OCI-LY7 (cell line): ENCODE measurements around the gene PPP1R9B. TPM values are rescaled to one million over a fixed set of nuclear protein-coding genes. Genes with fewer than 3 reads are reported as not detected.

ENCODE experiments used
- BruUV-seq: library from RNA; stranded (reverse); fragments of 400-500 nt; replicated peaks from 2 replicates; lab custom pipeline; 2021; lab: Mats Ljungman, UMichigan
- CTCF ChIA-PET: fragments of 300-600 bp; sonication (Branson Sonifier 250); formaldehyde crosslinking; loops from one replicate; lab custom pipeline; 2022; ENCODE audit warnings: antibody characterized with exemption; ENCODE audit not compliant: unreplicated experiment; lab: Charles Lee
- POLR2A ChIA-PET: fragments of 300-600 bp; sonication (Branson Sonifier 250); formaldehyde crosslinking; loops from one replicate; lab custom pipeline; 2022; ENCODE audit warnings: antibody characterized with exemption; lab: Charles Lee
- DNase-seq: peaks from one replicate; pipeline ENCODE4 v3.0.0-alpha.2; 2015; ENCODE audit warnings: low spot score
- H2AFZ ChIP-seq: fragments of 200-600 bp; sonication (generic), shearing (Covaris generic); 2 replicates; pipeline ENCODE4 v1.6.1; 2014; ENCODE audit warnings: mild to moderate bottlenecking, antibody characterized with exemption, low read length, moderate library complexity
- H3K27ac ChIP-seq: fragments of 200-600 bp; sonication (generic); 2 replicates; pipeline ENCODE4 v1.5.1; 2014; ENCODE audit warnings: mixed run types, low read depth, mild to moderate bottlenecking, moderate library complexity, low read length, inconsistent platforms; ENCODE audit not compliant: poor library complexity, severe bottlenecking
- H3K36me3 ChIP-seq: fragments of 200-600 bp; sonication (generic); 2 replicates; pipeline ENCODE4 v1.6.1; 2014; ENCODE audit warnings: mild to moderate bottlenecking, antibody characterized with exemption, low read length, moderate library complexity, mixed read lengths; ENCODE audit not compliant: insufficient read depth
- H3K4me1 ChIP-seq: fragments of 200-600 bp; sonication (generic); 2 replicates; pipeline ENCODE4 v1.5.1; 2014; ENCODE audit warnings: mild to moderate bottlenecking, low read length; ENCODE audit not compliant: insufficient read depth, poor library complexity, severe bottlenecking
- H3K4me2 ChIP-seq: fragments of 200-600 bp; sonication (generic); 2 replicates; pipeline ENCODE4 v1.6.1; 2014; ENCODE audit warnings: mild to moderate bottlenecking, low read length
- H3K4me3 ChIP-seq: fragments of 200-600 bp; sonication (generic); 2 replicates; pipeline ENCODE4 v1.5.1; 2014; ENCODE audit warnings: mild to moderate bottlenecking, low read depth, low read length; ENCODE audit not compliant: poor library complexity, severe bottlenecking
- H3K79me2 ChIP-seq: fragments of 200-600 bp; sonication (generic); 2 replicates; pipeline ENCODE4 v1.6.1; 2016; ENCODE audit warnings: low read depth, mild to moderate bottlenecking, low read length, moderate library complexity, mixed read lengths; ENCODE audit not compliant: insufficient read depth
- H3K9me2 ChIP-seq: fragments of 200-600 bp; sonication (generic); 2 replicates; pipeline ENCODE4 v1.6.1; 2016; ENCODE audit warnings: mild to moderate bottlenecking, low read length, mixed read lengths; ENCODE audit not compliant: insufficient read depth
- H3K9me3 ChIP-seq: fragments of 200-600 bp; sonication (generic); 2 replicates; pipeline ENCODE4 v1.6.1; 2014; ENCODE audit warnings: mild to moderate bottlenecking, mixed run types, low read length, mixed read lengths
- H4K20me1 ChIP-seq: fragments of 200-600 bp; sonication (generic); 2 replicates; pipeline ENCODE4 v1.6.1; 2014; ENCODE audit warnings: mild to moderate bottlenecking, antibody characterized with exemption, low read length, moderate library complexity, mixed read lengths; ENCODE audit not compliant: insufficient read depth
- EZH2phosphoT487 ChIP-seq: fragments of 200-600 bp; sonication (generic); IDR thresholded peaks from 2 replicates; pipeline ENCODE4 v1.6.1; 2018; ENCODE audit warnings: low read depth, borderline replicate concordance, mild to moderate bottlenecking, mixed run types, antibody characterized with exemption, low read length, moderate library complexity, mixed read lengths
- intact Hi-C: fragments of 100-400 bp; cut with micrococcal nuclease; formaldehyde crosslinking; loops from one replicate; pipeline ENCODE4 v1.10.0; 2022; ENCODE audit not compliant: unreplicated experiment
- total RNA-seq, 2 experiments: library from RNA; depleted of rRNA in 1 of 2; stranded (reverse); fragments of >200 nt in 1 of 2; shearing (Covaris generic) in 1 of 2; gene quantifications; 2 replicates each; pipeline ENCODE4 v1.2.3, GENCODE V29; 2014 to 2022
- TF ChIP-seq, protein P1 (sequence below): fragments of 200-600 bp; sonication (generic); conservative IDR thresholded peaks from 2 replicates; pipeline ENCODE4 v1.5.1; 2014; ENCODE audit warnings: mild to moderate bottlenecking, antibody characterized with exemption, low read length, moderate library complexity, mixed read lengths

The PPP1R9B gene
- total RNA-seq, 2 experiments from 2014 or later = 45.3 to 87.0 TPM

DNA sequence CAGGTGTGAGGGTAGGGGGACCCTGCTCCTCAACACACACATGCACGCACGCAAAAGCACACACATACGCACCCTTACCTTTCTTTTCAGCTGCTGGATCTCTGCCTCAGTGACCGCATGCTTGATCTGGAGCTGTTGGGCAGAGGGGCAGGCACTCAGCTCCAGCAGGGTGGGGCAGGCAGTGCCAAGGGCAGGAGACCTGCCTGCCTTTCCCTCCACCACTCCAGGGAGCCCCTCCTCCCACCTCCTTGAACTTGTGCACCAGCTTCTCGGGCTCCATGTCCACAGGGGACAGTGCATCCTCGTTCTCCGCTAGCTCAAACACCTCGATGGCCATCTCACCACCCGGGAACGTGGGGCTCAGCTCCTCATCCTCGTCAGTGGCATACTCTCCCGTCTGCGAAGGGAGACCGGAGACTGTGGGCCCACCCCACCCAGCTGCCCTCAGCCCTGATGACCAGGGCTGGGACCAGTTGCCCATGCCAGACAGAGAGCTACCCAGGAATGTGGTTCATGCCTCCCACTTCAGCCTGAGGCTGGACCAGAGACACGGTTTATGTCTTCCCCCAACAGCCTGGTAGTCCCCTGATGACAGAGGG is 11.2 kb downstream of the PPP1R9B start:
- Histone ChIP-seq H3K4me1 (peaks cover 15% of the 10 kb centered on the region), H2AFZ (no peak overlapping the region), H3K4me3 (no peak overlapping the region), H3K36me3 (peaks cover 97% of the 10 kb centered on the region), H3K9me2 (no peaks in the 10 kb centered on the region), H3K79me2 (no peaks in the 10 kb centered on the region), H3K9me3 (no peaks in the 10 kb centered on the region), H3K4me2 (no peak overlapping the region), H3K27ac (no peak overlapping the region), H4K20me1 (no peaks in the 10 kb centered on the region)
- ChIA-PET POLR2A (no interaction called here), CTCF (interaction anchor here (1.2 kb wide), 1 partner anchor 30 kb away, joined by 6 read pairs; no protein-coding TSS in a partner anchor)
- intact Hi-C loops = no loop called here
- TF ChIP-seq EZH2phosphoT487 = no peak
- TF ChIP-seq, protein P1, sequence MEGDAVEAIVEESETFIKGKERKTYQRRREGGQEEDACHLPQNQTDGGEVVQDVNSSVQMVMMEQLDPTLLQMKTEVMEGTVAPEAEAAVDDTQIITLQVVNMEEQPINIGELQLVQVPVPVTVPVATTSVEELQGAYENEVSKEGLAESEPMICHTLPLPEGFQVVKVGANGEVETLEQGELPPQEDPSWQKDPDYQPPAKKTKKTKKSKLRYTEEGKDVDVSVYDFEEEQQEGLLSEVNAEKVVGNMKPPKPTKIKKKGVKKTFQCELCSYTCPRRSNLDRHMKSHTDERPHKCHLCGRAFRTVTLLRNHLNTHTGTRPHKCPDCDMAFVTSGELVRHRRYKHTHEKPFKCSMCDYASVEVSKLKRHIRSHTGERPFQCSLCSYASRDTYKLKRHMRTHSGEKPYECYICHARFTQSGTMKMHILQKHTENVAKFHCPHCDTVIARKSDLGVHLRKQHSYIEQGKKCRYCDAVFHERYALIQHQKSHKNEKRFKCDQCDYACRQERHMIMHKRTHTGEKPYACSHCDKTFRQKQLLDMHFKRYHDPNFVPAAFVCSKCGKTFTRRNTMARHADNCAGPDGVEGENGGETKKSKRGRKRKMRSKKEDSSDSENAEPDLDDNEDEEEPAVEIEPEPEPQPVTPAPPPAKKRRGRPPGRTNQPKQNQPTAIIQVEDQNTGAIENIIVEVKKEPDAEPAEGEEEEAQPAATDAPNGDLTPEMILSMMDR = no peak
- no peak for DNase-seq
- no TSS peak for BruUV-seq

DNA sequence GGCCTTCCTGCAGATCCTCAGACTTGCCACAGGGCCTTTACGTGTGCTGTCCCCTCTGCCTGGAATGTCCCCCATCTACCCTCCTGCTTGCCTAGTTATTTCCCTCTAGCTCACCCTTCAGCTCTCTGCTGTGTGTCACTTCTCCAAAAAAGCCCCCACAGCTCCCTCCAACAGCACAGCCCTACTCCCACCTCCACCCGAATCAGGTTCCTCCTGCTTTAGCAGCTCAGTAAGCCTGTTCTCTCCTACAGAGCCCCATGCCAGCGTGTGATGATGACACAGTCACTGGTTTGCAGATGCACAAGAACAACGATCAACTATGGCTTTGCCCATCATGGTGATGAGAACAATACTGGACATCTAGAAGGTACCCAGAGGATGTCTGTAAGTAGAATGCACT is 13.4 kb downstream of the PPP1R9B start:
- BruUV-seq = no TSS peak
- Histone ChIP-seq H3K27ac (no peak overlapping the region), H3K4me3 (no peak overlapping the region), H3K79me2 (no peaks in the 10 kb centered on the region), H3K36me3 (peaks cover 97% of the 10 kb centered on the region), H2AFZ (no peak overlapping the region), H3K4me1 (peaks cover 11% of the 10 kb centered on the region), H3K4me2 (no peak overlapping the region), H3K9me2 (no peaks in the 10 kb centered on the region), H4K20me1 (no peaks in the 10 kb centered on the region), H3K9me3 (no peaks in the 10 kb centered on the region)
- POLR2A ChIA-PET = interaction anchor here (0.6 kb wide), 1 partner anchor 11 kb away, joined by 5 read pairs; no protein-coding TSS in a partner anchor
- no peak for DNase-seq
- TF ChIP-seq, protein P1 = no peak
- no peak for TF ChIP-seq EZH2phosphoT487
- CTCF ChIA-PET = interaction anchor here (1.1 kb wide), 1 partner anchor 9 kb away, joined by 3 read pairs; no protein-coding TSS in a partner anchor
- intact Hi-C loops = no loop called here

DNA sequence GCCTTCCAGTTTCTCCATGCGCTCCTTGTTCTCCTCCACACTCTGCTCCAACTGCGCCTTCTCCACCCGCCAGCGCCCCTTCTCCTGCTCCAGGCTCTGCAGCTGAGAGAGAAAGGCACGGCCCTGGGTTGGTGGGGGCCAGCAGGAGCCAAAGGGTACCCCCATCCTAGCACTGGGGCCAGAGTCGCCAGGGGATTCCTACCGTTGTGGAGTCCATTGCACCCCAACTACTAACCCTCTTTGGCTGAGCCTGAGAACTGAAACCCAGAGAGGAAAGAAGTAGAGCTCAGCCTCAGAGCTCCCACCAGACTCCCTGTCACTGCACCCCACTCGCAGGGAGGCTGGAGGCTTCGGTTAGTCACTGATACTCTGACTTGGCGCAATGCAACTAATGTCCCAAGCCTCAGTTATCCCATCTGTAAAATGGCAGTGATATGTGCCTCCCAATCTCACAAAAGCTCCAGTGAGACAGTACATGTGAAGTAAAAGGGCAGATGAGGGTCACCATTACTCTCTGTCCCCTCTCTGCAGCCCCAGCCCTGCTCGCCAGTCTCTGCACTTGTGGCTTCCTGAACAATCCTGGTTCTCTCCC is 14.3 kb downstream of the PPP1R9B start:
- H2AFZ ChIP-seq = no peak overlapping the region
- H3K9me3 ChIP-seq = no peaks in the 10 kb centered on the region
- intact Hi-C loops = no loop called here
- H3K27ac ChIP-seq = no peak overlapping the region
- TF ChIP-seq, protein P1 = no peak
- no peak for TF ChIP-seq EZH2phosphoT487
- no peaks in the 10 kb centered on the region for H3K79me2 ChIP-seq
- POLR2A ChIA-PET = interaction anchor here (0.6 kb wide), 1 partner anchor 10 kb away, joined by 5 read pairs; no protein-coding TSS in a partner anchor
- no peak overlapping the region for H3K4me2 ChIP-seq
- no peak overlapping the region for H3K4me3 ChIP-seq
- H3K36me3 ChIP-seq = peaks cover 89% of the 10 kb centered on the region
- no peak for DNase-seq
- H3K4me1 ChIP-seq = peaks cover 11% of the 10 kb centered on the region
- no peaks in the 10 kb centered on the region for H3K9me2 ChIP-seq
- no peaks in the 10 kb centered on the region for H4K20me1 ChIP-seq
- BruUV-seq = no TSS peak
- CTCF ChIA-PET = interaction anchor here (1.1 kb wide), 1 partner anchor 10 kb away, joined by 3 read pairs; no protein-coding TSS in a partner anchor
